GM12878 (cell line): ENCODE results near the gene COL26A1. TPM values are rescaled to one million over a fixed set of nuclear protein-coding genes. Genes with fewer than 3 reads are reported as not detected.

Experiments
- ATAC-seq: fragments of 200-7000 bp; cut with Tn5 transposase; 3 replicates; pipeline ENCODE4 v1.9.1; 2020; ENCODE audit warnings: mild to moderate bottlenecking, moderate library complexity
- BruUV-seq: library from RNA; stranded (reverse); fragments of 400-500 nt; replicated peaks from 2 replicates; lab custom pipeline; 2021; lab: Mats Ljungman, UMichigan
- CTCF ChIA-PET: fragments of 300-600 bp; sonication (Branson Sonifier 250); formaldehyde crosslinking; extraction: SDS; loops from one replicate; lab custom pipeline; 2021; ENCODE audit warnings: inconsistent platforms; lab: Yijun Ruan, JAX
- POLR2A ChIA-PET: fragments of 350-600 bp; formaldehyde crosslinking; extraction: SDS; loops from one replicate; lab custom pipeline; 2021; ENCODE audit warnings: inconsistent platforms; lab: Charles Lee
- RAD21 ChIA-PET: fragments of 300-600 bp; sonication (Branson Sonifier 250); formaldehyde crosslinking; loops from one replicate; lab custom pipeline; 2023; ENCODE audit warnings: antibody characterized with exemption; ENCODE audit not compliant: unreplicated experiment; lab: Charles Lee
- SMC1A ChIA-PET: fragments of 300-600 bp; sonication (Branson Sonifier 250); formaldehyde crosslinking; loops from one replicate; lab custom pipeline; 2023; ENCODE audit not compliant: unreplicated experiment, uncharacterized antibody; lab: Charles Lee
- DNase-seq: peaks from one replicate; pipeline ENCODE4 v3.0.0-alpha.2; 2011; ENCODE audit warnings: low read depth, low spot score
- FAIRE-seq: peaks from 3 replicates; lab custom pipeline; 2011; peaks lifted over from hg19 to GRCh38; lab: Jason Lieb, UNC
- H2AFZ ChIP-seq: 2 replicates; pipeline ENCODE4 v1.6.0; 2011; ENCODE audit warnings: low read depth, low read length, control low read depth; ENCODE audit not compliant: control insufficient read depth
- H3K27ac ChIP-seq: 2 replicates; pipeline ENCODE4 v1.5.1; 2011; ENCODE audit warnings: control low read depth; ENCODE audit not compliant: control insufficient read depth, insufficient read depth
- H3K27me3 ChIP-seq, 2 experiments: replicated peaks in 1 of 2; 2 replicates each; pipeline versions ENCODE4 v1.6.0 to v1.6.1; 2011; ENCODE audit warnings: low read length in 1 of 2; ENCODE audit not compliant: control insufficient read depth in 2 of 2, insufficient read depth in 2 of 2
- H3K36me3 ChIP-seq, 2 experiments: 2 replicates each; pipeline ENCODE4 v1.5.1; 2011; ENCODE audit warnings: low read length in 1 of 2; ENCODE audit not compliant: control insufficient read depth in 2 of 2, insufficient read depth in 2 of 2
- H3K4me1 ChIP-seq: 2 replicates; pipeline ENCODE4 v1.6.1; 2011; ENCODE audit warnings: mild to moderate bottlenecking, low read length, moderate library complexity, mixed read lengths; ENCODE audit not compliant: control insufficient read depth, insufficient read depth
- H3K4me2 ChIP-seq: 2 replicates; pipeline ENCODE4 v1.6.0; 2011; ENCODE audit warnings: control low read depth; ENCODE audit not compliant: control insufficient read depth, insufficient read depth
- H3K4me3 ChIP-seq: fragments of 200-600 bp; sonication (generic); 2 replicates; pipeline ENCODE4 v1.5.1; 2016
- H3K79me2 ChIP-seq: 2 replicates; pipeline ENCODE4 v1.6.0; 2011; ENCODE audit warnings: low read length; ENCODE audit not compliant: control insufficient read depth, insufficient read depth
- H3K9ac ChIP-seq: 2 replicates; pipeline ENCODE4 v1.8.0; 2011; ENCODE audit warnings: low read length, control low read depth, mixed read lengths; ENCODE audit not compliant: control insufficient read depth, insufficient read depth
- H3K9me3 ChIP-seq: replicated peaks from 3 replicates; pipeline ENCODE4 v1.5.1; 2011; ENCODE audit warnings: mild to moderate bottlenecking, low read length; ENCODE audit not compliant: control insufficient read depth, insufficient read depth
- H4K20me1 ChIP-seq: 2 replicates; pipeline ENCODE4 v1.6.0; 2011; ENCODE audit not compliant: control insufficient read depth, insufficient read depth
- NR2C2 ChIP-seq: IDR thresholded peaks from 2 replicates; pipeline ENCODE4 v1.6.1; 2011; ENCODE audit warnings: borderline replicate concordance, low read depth; ENCODE audit not compliant: control insufficient read depth, insufficient read length
- ZBED1 ChIP-seq: IDR thresholded peaks from 2 replicates; pipeline ENCODE4 v1.6.1; 2016; ENCODE audit warnings: borderline replicate concordance
- WGBS: methylation state at CpG from one replicate; pipeline ENCODE4 v1.1.6; 2016; ENCODE audit warnings: low lambda C conversion rate; ENCODE audit not compliant: insufficient replicate concordance, insufficient coverage; ENCODE audit errors: missing lambda C conversion rate; 5-methylcytosine and 5-hydroxymethylcytosine counted together
- in situ Hi-C: fragments of 300-500 bp; cut with MboI; formaldehyde crosslinking; loops from 9 replicates; pipeline ENCODE4 v1.14.3; 2018; ENCODE audit warnings: mixed read lengths
- intact Hi-C: fragments of 100-400 bp; cut with micrococcal nuclease; formaldehyde crosslinking; loops from one replicate; pipeline ENCODE4 v1.14.2; 2022; ENCODE audit not compliant: unreplicated experiment
- polyA plus RNA-seq, 11 experiments: library from polyadenylated mRNA; depleted of rRNA in 4 of 11; unstranded in 6 of 11; stranded (reverse) in 5 of 11; fragments of >200 nt; fragmentation: Nextera tagmentation in 4 of 11; fragmentation: Illumina TruSeq in 1 of 11; extraction: Ambion mirVana in 4 of 11; extraction: Trizol in 1 of 11; gene quantifications; 1 replicate in 1 of 11; 2 replicates in 10 of 11; pipeline versions ENCODE4 v1.2.1 to v1.2.3, GENCODE V29; 2011 to 2016; ENCODE audit warnings: inconsistent platforms in 2 of 11, missing spikeins in 2 of 11, low read depth in 1 of 11
- total RNA-seq, 4 experiments: library from RNA; depleted of rRNA in 3 of 4; stranded (reverse); fragments of >200 nt in 3 of 4; fragmentation: Illumina TruSeq in 1 of 4; extraction: Trizol in 1 of 4; gene quantifications; 2 replicates each; pipeline versions ENCODE4 v1.2.1 to v1.2.3, GENCODE V29; 2013 to 2021

COL26A1 gene
- total and polyA plus RNA-seq, 10 of the 15 experiments (the other 5 are each of a cell fraction or from before 2014, with no cell fraction given) = 0.08 TPM; not detected in 9

- Histone ChIP-seq H2AFZ (no peak overlapping the region), H3K27ac (no peak overlapping the region), H3K4me3 (no peak overlapping the region), H3K27me3 (no peaks in the 10 kb centered on the region; a peak in 1 of 4 replicates), H3K4me1 (peaks cover 7% of the 10 kb centered on the region), H3K36me3 (no peaks in the 10 kb centered on the region), H3K9ac (no peak overlapping the region), H4K20me1 (no peaks in the 10 kb centered on the region), H3K9me3 (no peaks in the 10 kb centered on the region), H3K4me2 (no peak overlapping the region), H3K79me2 (no peaks in the 10 kb centered on the region)
- RAD21 ChIA-PET = interaction anchor here (0.6 kb wide), 1 partner anchor 158 kb away, joined by 3 read pairs; no protein-coding TSS in a partner anchor
- CTCF ChIA-PET = interaction anchor here (0.6 kb wide), 2 partner anchors 29 to 195 kb away, joined by 3 read pairs; no protein-coding TSS in a partner anchor
- in situ Hi-C loops = no loop called here
- no peak for DNase-seq
- WGBS = 33% methylated on average over 8 of the region's 8 CpGs
- intact Hi-C loops = no loop called here
- SMC1A ChIA-PET = interaction anchor here (0.6 kb wide), 1 partner anchor 44 kb away, joined by 3 read pairs; no protein-coding TSS in a partner anchor
- BruUV-seq = no TSS peak
- FAIRE-seq = no peak
- ATAC-seq = no peak
- POLR2A ChIA-PET = no interaction called here
- TF ChIP-seq ZBED1 = no peak
Measured at GRCh38 chr7:101386177-101386557, 23.5 kb downstream of the COL26A1 start.

- no peaks in the 10 kb centered on the region for H3K36me3 ChIP-seq
- POLR2A ChIA-PET = no interaction called here
- 31% methylated on average over 21 of the region's 21 CpGs for WGBS
- SMC1A ChIA-PET = interaction anchor here (0.5 kb wide), 1 partner anchor 30 kb away, joined by 3 read pairs; no protein-coding TSS in a partner anchor
- H3K4me3 ChIP-seq = no peak overlapping the region
- no peaks in the 10 kb centered on the region for H3K9me3 ChIP-seq
- peaks cover 9% of the 10 kb centered on the region for H3K4me1 ChIP-seq
- no peak overlapping the region for H3K27ac ChIP-seq
- H3K27me3 ChIP-seq = no peaks in the 10 kb centered on the region
- no peak overlapping the region for H2AFZ ChIP-seq
- TF ChIP-seq NR2C2 = no peak
- DNase-seq (no peak), ATAC-seq (no peak), FAIRE-seq (no peak)
- H3K4me2 ChIP-seq = no peak overlapping the region
- no TSS peak for BruUV-seq
- CTCF ChIA-PET = interaction anchor here (0.6 to 1.0 kb wide), 2 partner anchors 30 to 36 kb away, joined by 3 read pairs; no protein-coding TSS in a partner anchor
- no peaks in the 10 kb centered on the region for H4K20me1 ChIP-seq
- no peaks in the 10 kb centered on the region for H3K79me2 ChIP-seq
- RAD21 ChIA-PET = no interaction called here
- H3K9ac ChIP-seq = no peak overlapping the region
- in situ Hi-C loops = no loop called here
- intact Hi-C loops = no loop called here
Measured at GRCh38 chr7:101386558-101387231, 24.0 kb downstream of the COL26A1 start.
